ENCODE measurements around the gene TUBE1.
A peak's percentile ranks its signal among the peaks of the same experiment; 100 is the strongest.
"Not testable (repeated sequence)": the region's sequence is repeated elsewhere in the genome, so short reads cannot be mapped to it uniquely, and the experiment has no call there.

Gene TUBE1

DNA sequence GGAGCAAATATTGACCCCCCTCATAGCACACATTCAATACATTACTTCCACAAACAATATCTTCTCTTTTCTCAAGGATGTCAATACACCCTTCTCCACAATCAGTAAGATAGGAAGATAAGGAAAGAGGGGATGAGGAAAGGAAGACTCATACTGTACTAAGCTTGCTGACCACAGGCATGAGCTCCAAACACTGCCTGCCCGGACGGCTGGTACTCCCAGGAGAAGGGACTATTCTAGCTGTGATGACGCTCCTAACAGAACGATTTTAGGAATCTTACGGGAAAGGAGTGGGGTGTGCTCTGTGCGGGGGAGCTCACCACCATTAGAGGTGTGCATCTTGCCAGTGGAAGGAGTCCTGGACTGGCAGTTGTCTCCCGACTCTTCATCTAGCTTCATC is 37.3 kb downstream of the TUBE1 start:
- H3K4me3 ChIP-seq (ENCODE audit: insufficient read depth, low read depth, low read length, poor library complexity, severe bottlenecking) = no peak overlapping the region
- H3K4me1 ChIP-seq (ENCODE audit: control insufficient read depth, insufficient read depth, low read length, poor library complexity, severe bottlenecking) = no peaks in the 10 kb centered on the region
- H3K27me3 ChIP-seq (replicated peaks; ENCODE audit: control insufficient read depth, insufficient read depth, low read length, poor library complexity, severe bottlenecking) = no peaks in the 10 kb centered on the region
- no peak for DNase-seq
- no peak overlapping the region for H3K27ac ChIP-seq (ENCODE audit: insufficient read depth, low read length, poor library complexity, severe bottlenecking)
- no peaks in the 10 kb centered on the region for H3K9me3 ChIP-seq (ENCODE audit: control insufficient read depth, low read length)
- H3K36me3 ChIP-seq (ENCODE audit: control insufficient read depth, insufficient read depth, low read length) = no peaks in the 10 kb centered on the region

DNA sequence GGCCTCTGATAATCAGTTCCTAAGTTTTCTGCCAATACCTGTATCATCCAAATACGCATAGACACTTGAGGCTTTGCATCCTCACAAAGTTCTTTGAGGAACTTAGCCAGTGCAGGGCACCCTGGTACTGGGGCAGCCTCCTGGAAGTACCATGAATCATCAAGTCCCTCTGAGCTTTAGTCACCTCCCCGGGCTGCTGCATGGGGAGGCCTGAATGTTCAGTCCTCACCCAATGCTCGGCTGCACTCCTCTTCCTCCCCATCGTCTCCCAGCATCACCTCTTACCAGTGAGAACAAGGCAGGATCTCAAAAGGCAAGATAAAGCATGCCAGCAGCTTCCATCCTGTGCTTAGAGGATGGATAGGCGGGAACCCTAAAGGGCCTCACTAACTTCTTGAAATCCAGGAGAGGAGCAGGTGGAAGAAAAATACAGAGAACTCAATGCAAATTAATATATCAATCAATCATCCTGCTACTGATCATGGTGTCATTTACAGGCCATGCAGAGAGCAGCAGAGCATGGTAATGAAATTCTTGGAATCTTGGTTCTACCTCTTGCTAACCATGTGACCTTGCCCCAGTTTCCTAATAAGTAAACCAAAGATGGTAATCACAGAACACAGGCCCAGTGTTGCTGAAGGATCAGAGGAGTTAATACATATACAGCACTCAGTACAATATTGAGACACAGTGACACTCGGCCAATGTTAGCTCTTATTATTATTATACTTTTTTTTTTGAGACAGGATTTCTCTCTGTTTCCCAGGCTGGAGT is 38.1 kb downstream of the TUBE1 start:
- Histone ChIP-seq H3K9me3 (ENCODE audit: control insufficient read depth, low read length) (no peaks in the 10 kb centered on the region), H3K36me3 (ENCODE audit: control insufficient read depth, insufficient read depth, low read length) (no peaks in the 10 kb centered on the region), H3K27me3 (replicated peaks; ENCODE audit: control insufficient read depth, insufficient read depth, low read length, poor library complexity, severe bottlenecking) (no peaks in the 10 kb centered on the region), H3K27ac (ENCODE audit: insufficient read depth, low read length, poor library complexity, severe bottlenecking) (no peak overlapping the region), H3K4me3 (ENCODE audit: insufficient read depth, low read depth, low read length, poor library complexity, severe bottlenecking) (no peak overlapping the region), H3K4me1 (ENCODE audit: control insufficient read depth, insufficient read depth, low read length, poor library complexity, severe bottlenecking) (no peaks in the 10 kb centered on the region)
- no peak for DNase-seq

DNA sequence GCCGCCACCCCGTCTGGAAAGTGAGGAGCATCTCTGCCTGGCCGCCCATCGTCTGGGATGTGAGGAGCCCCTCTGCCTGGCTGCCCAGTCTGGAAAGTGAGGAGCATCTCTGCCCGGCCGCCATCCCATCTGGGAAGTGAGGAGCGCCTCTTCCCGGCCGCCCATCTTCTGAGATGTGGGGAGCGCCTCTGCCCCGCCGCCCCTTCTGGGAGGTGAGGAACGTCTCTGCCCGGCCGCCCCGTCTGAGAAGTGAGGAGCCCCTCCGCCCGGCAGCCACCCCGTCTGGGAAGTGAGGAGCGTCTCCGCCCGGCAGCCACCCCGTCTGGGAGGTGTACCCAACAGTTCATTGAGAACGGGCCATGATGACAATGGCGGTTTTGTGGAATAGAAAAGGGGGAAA is 39.8 kb downstream of the TUBE1 start:
- H3K4me3 ChIP-seq (ENCODE audit: insufficient read depth, low read depth, low read length, poor library complexity, severe bottlenecking); DNase-seq; H3K27ac ChIP-seq (ENCODE audit: insufficient read depth, low read length, poor library complexity, severe bottlenecking); H3K4me1 ChIP-seq (ENCODE audit: control insufficient read depth, insufficient read depth, low read length, poor library complexity, severe bottlenecking); H3K9me3 ChIP-seq (ENCODE audit: control insufficient read depth, low read length); H3K27me3 ChIP-seq (replicated peaks; ENCODE audit: control insufficient read depth, insufficient read depth, low read length, poor library complexity, severe bottlenecking); H3K36me3 ChIP-seq (ENCODE audit: control insufficient read depth, insufficient read depth, low read length): not testable (repeated sequence)

DNA sequence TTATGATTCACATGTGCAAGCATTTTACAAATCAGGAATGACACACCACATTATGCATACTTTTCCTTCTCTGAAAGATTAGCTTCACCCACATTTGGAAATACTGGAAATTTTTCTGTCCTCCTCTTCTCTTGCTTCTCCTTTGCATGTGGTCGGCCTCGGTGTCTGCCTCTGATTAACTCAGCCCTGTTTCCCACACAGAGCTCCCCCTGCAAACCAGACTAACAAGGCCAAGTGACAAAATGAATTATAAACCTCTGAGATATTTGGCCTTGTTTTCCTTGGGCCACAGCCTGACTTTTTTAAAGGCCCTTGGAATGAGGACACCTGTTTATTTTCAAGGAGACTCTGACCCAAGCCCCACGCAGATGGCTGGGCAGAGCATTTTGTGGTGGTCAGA is 42.4 kb downstream of the TUBE1 start:
- H3K27me3 ChIP-seq (replicated peaks; ENCODE audit: control insufficient read depth, insufficient read depth, low read length, poor library complexity, severe bottlenecking) = no peaks in the 10 kb centered on the region
- no peak overlapping the region for H3K4me3 ChIP-seq (ENCODE audit: insufficient read depth, low read depth, low read length, poor library complexity, severe bottlenecking)
- H3K4me1 ChIP-seq (ENCODE audit: control insufficient read depth, insufficient read depth, low read length, poor library complexity, severe bottlenecking) = peaks cover 4% of the 10 kb centered on the region
- no peaks in the 10 kb centered on the region for H3K36me3 ChIP-seq (ENCODE audit: control insufficient read depth, insufficient read depth, low read length)
- no peaks in the 10 kb centered on the region for H3K9me3 ChIP-seq (ENCODE audit: control insufficient read depth, low read length)
- H3K27ac ChIP-seq (ENCODE audit: insufficient read depth, low read length, poor library complexity, severe bottlenecking) = no peak overlapping the region
- no peak for DNase-seq

DNA sequence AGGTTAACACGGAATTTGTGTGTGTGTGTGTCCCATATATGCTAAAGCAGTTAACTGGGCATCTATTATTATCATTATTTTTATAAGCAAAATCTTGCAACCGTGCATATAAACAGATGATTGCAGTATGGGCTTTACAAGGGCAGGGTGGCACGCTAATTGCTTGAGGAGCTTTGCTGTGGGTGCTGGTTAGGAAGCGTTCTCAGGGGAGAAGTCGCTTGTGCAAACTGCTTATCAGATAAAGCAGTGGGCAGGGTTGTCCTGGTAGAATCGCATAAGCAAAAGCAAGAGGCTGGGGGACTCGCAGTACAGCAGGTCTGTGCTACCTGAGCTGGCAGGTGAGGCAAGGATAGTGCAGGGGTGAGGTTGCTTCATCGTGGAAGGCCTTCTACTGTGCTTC is 43.1 kb downstream of the TUBE1 start:
- H3K27me3 ChIP-seq (replicated peaks; ENCODE audit: control insufficient read depth, insufficient read depth, low read length, poor library complexity, severe bottlenecking) = no peaks in the 10 kb centered on the region
- H3K36me3 ChIP-seq (ENCODE audit: control insufficient read depth, insufficient read depth, low read length) = no peaks in the 10 kb centered on the region
- no peaks in the 10 kb centered on the region for H3K9me3 ChIP-seq (ENCODE audit: control insufficient read depth, low read length)
- no peak for DNase-seq
- H3K4me1 ChIP-seq (ENCODE audit: control insufficient read depth, insufficient read depth, low read length, poor library complexity, severe bottlenecking) = peaks cover 4% of the 10 kb centered on the region
- peak overlapping the region; percentile 94 for H3K27ac ChIP-seq (ENCODE audit: insufficient read depth, low read length, poor library complexity, severe bottlenecking)
- no peak overlapping the region for H3K4me3 ChIP-seq (ENCODE audit: insufficient read depth, low read depth, low read length, poor library complexity, severe bottlenecking)

DNA sequence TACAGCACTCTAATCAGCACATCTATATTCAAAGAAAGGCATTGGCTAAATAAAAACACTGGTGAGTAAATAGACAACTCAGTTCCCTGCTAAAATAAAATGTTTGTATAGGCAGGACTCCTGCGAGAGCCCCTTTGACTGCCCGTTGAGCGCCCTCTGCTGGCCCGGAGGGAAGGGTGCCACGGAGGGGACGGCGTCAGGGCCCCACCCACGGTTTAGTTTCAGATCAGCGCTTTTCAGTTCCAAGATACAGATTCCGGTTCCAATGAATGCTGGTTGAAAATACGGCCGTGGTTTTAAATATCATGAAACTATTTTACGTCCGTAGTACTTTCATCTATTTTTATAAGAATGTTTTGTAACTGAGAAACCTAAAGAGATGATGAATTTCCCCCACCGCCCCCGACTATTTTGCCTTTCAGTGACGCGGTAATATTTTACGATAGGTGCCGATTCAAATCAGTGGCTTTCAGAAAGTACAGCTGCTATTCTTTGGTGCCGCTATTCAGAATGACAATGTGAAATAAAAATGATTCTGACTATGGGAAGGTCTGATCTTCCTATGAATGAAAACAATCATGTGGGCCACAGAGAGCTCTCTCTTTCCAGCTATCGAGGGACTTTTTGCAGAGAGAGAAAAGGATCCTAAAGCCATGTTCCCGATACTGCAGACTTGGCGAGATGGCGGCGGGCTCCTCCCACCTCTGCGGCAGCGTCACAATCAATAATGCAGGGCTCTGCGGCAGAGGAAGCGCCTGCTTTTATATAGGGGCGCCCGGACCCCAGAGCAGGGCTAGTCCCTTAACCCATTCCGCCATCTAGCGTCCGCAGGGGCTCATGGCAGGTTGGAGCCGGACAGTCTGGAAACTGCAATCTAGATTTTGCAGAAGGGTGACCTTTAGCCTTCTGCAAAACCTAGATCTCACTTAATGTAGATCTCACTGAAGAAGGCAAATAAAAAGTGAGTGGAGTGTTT is 44.0 kb downstream of the TUBE1 start:
- no peaks in the 10 kb centered on the region for H3K9me3 ChIP-seq (ENCODE audit: control insufficient read depth, low read length)
- DNase-seq = peak; percentile 84 to 89 (median 85)

DNA sequence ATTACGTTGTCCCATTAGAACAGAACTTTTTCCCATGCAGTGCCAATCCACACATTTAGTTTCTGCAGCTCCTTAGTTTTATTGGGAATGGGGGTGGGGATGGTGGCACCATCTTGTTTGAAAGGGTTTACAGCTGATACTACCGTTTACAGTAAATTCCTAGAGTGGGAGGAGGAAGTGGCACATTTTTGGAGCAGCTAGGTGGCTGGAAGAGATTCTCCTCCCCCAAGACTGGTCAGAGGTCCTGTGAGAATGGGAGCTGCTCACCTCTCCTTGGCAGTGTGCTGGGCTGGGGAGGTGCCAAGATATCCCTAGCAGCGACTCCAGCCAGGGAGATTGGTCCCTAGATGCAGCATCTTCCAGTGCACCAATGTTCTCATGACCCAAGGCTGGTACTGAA is 45.7 kb downstream of the TUBE1 start:
- Histone ChIP-seq H3K9me3 (ENCODE audit: control insufficient read depth, low read length) (no peaks in the 10 kb centered on the region), H3K27ac (ENCODE audit: insufficient read depth, low read length, poor library complexity, severe bottlenecking) (no peak overlapping the region), H3K27me3 (replicated peaks; ENCODE audit: control insufficient read depth, insufficient read depth, low read length, poor library complexity, severe bottlenecking) (no peaks in the 10 kb centered on the region), H3K4me3 (ENCODE audit: insufficient read depth, low read depth, low read length, poor library complexity, severe bottlenecking) (no peak overlapping the region), H3K36me3 (ENCODE audit: control insufficient read depth, insufficient read depth, low read length) (no peaks in the 10 kb centered on the region), H3K4me1 (ENCODE audit: control insufficient read depth, insufficient read depth, low read length, poor library complexity, severe bottlenecking) (peaks cover 4% of the 10 kb centered on the region)
- DNase-seq = no peak

More for the DNA sequence above, 44.0 kb downstream of the TUBE1 start:
- peak overlapping the region; percentile 70 for H3K4me3 ChIP-seq (ENCODE audit: insufficient read depth, low read depth, low read length, poor library complexity, severe bottlenecking)
- peaks cover 4% of the 10 kb centered on the region for H3K4me1 ChIP-seq (ENCODE audit: control insufficient read depth, insufficient read depth, low read length, poor library complexity, severe bottlenecking)
- no peaks in the 10 kb centered on the region for H3K27me3 ChIP-seq (replicated peaks; ENCODE audit: control insufficient read depth, insufficient read depth, low read length, poor library complexity, severe bottlenecking)
- no peaks in the 10 kb centered on the region for H3K36me3 ChIP-seq (ENCODE audit: control insufficient read depth, insufficient read depth, low read length)
- H3K27ac ChIP-seq (ENCODE audit: insufficient read depth, low read length, poor library complexity, severe bottlenecking) = peak overlapping the region; percentile 94

DNA sequence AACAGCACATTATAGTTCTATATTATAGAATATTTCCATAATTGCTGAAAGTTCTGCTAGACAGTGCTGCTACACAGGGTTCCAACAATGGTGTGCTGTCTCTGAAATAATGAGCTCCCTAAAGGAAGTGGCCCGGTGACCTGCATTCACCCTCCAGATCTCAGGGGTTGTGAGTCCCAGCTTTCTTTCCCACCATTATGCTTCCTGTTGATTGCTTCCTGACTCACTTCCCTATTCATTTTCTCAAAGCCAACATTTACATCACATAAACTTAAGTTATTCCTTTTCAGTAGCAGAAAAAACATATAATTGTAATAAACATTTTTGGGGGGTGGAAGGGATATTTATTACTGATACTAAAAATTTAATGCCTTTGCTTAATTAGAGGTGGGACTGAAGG is 46.3 kb downstream of the TUBE1 start:
- Histone ChIP-seq H3K27me3 (replicated peaks; ENCODE audit: control insufficient read depth, insufficient read depth, low read length, poor library complexity, severe bottlenecking) (no peaks in the 10 kb centered on the region), H3K4me1 (ENCODE audit: control insufficient read depth, insufficient read depth, low read length, poor library complexity, severe bottlenecking) (peaks cover 4% of the 10 kb centered on the region), H3K36me3 (ENCODE audit: control insufficient read depth, insufficient read depth, low read length) (no peaks in the 10 kb centered on the region), H3K9me3 (ENCODE audit: control insufficient read depth, low read length) (no peaks in the 10 kb centered on the region), H3K4me3 (ENCODE audit: insufficient read depth, low read depth, low read length, poor library complexity, severe bottlenecking) (no peak overlapping the region), H3K27ac (ENCODE audit: insufficient read depth, low read length, poor library complexity, severe bottlenecking) (no peak overlapping the region)
- DNase-seq = no peak

DNA sequence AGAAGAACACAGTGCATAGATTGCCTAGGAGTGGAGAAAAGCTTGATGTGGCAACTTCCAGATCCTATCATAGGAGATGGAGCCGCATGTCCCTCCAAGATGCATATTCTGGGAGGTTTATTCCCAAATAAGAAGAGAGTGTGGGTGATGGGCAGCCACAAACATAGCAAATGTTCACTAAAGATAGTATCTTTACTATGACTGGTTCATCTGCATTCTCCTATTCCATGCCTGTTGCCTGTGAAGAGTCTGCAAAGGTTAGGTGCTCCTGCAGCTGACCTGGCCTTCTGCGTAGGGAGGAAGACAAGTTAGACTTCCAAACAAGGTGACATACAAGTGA is 47.9 kb downstream of the TUBE1 start:
- H3K9me3 ChIP-seq (ENCODE audit: control insufficient read depth, low read length) = no peaks in the 10 kb centered on the region
- H3K27me3 ChIP-seq (replicated peaks; ENCODE audit: control insufficient read depth, insufficient read depth, low read length, poor library complexity, severe bottlenecking) = no peaks in the 10 kb centered on the region
- DNase-seq = no peak
- H3K4me3 ChIP-seq (ENCODE audit: insufficient read depth, low read depth, low read length, poor library complexity, severe bottlenecking) = no peak overlapping the region
- no peak overlapping the region for H3K27ac ChIP-seq (ENCODE audit: insufficient read depth, low read length, poor library complexity, severe bottlenecking)
- H3K36me3 ChIP-seq (ENCODE audit: control insufficient read depth, insufficient read depth, low read length) = no peaks in the 10 kb centered on the region
- peaks cover 4% of the 10 kb centered on the region for H3K4me1 ChIP-seq (ENCODE audit: control insufficient read depth, insufficient read depth, low read length, poor library complexity, severe bottlenecking)
